ENCODE data around the gene BRICD5. TPM values are rescaled to one million over a fixed set of nuclear protein-coding genes. Genes with fewer than 3 reads are reported as not detected.

Gene BRICD5
- total RNA-seq, 1 donor from 2014 or later, result 1.4 TPM

GRCh38 chr16:2186064-2186463, 24.6 kb downstream of the BRICD5 start:
- Histone ChIP-seq H3K4me3 (no peak overlapping the region), H3K27me3 (no peaks in the 10 kb centered on the region), H3K27ac (no peak overlapping the region), H3K4me1 (no peaks in the 10 kb centered on the region), H3K36me3 (no peaks in the 10 kb centered on the region), H3K9me3 (no peaks in the 10 kb centered on the region)
- TF ChIP-seq CTCF (IDR thresholded peaks at IDR 0.05), result no peak
- DNase-seq (ENCODE audit: low spot score in 2 of 2), result no peak
- intact Hi-C loops (cut with DNase I), result no loop called here

- no peak overlapping the region for H3K27ac ChIP-seq
- H3K36me3 ChIP-seq, result no peaks in the 10 kb centered on the region
- no peak for DNase-seq (ENCODE audit: low spot score in 2 of 2)
- TF ChIP-seq CTCF (IDR thresholded peaks at IDR 0.05), result no peak
- H3K4me3 ChIP-seq, result no peak overlapping the region
- no peaks in the 10 kb centered on the region for H3K4me1 ChIP-seq
- no peaks in the 10 kb centered on the region for H3K27me3 ChIP-seq
- intact Hi-C loops (cut with DNase I), result no loop called here
- no peaks in the 10 kb centered on the region for H3K9me3 ChIP-seq
These were observed 25.7 kb downstream of the BRICD5 start for GRCh38 chr16:2184962-2185361.

- intact Hi-C loops (cut with DNase I), result no loop called here
These were observed 26.3 kb downstream of the BRICD5 start for GRCh38 chr16:2184346-2184745.

GRCh38 chr16:2183671-2184070, 27.0 kb downstream of the BRICD5 start:
- H3K4me1 ChIP-seq, result no peaks in the 10 kb centered on the region
- no peaks in the 10 kb centered on the region for H3K9me3 ChIP-seq
- DNase-seq (ENCODE audit: low spot score in 2 of 2), result no peak
- intact Hi-C loops (cut with DNase I), result no loop called here
- no peak for TF ChIP-seq CTCF (IDR thresholded peaks at IDR 0.05)
- no peaks in the 10 kb centered on the region for H3K27me3 ChIP-seq
- H3K36me3 ChIP-seq, result no peaks in the 10 kb centered on the region
- no peak overlapping the region for H3K4me3 ChIP-seq
- H3K27ac ChIP-seq, result no peak overlapping the region

More at GRCh38 chr16:2184346-2184745, 26.3 kb downstream of the BRICD5 start:
- Histone ChIP-seq H3K4me3 (no peak overlapping the region), H3K9me3 (no peaks in the 10 kb centered on the region), H3K4me1 (no peaks in the 10 kb centered on the region), H3K27ac (no peak overlapping the region), H3K36me3 (no peaks in the 10 kb centered on the region), H3K27me3 (no peaks in the 10 kb centered on the region)
- no peak for TF ChIP-seq CTCF (IDR thresholded peaks at IDR 0.05)
- DNase-seq (ENCODE audit: low spot score in 2 of 2), result no peak

- no peak overlapping the region for H3K4me3 ChIP-seq
- no peak for DNase-seq (ENCODE audit: low spot score in 2 of 2)
- H3K27me3 ChIP-seq, result no peaks in the 10 kb centered on the region
- intact Hi-C loops (cut with DNase I), result no loop called here
- H3K9me3 ChIP-seq, result no peaks in the 10 kb centered on the region
- peaks cover 0 to 12% of the 10 kb centered on the region in 2 donors for H3K36me3 ChIP-seq
- no peak overlapping the region for H3K27ac ChIP-seq
- no peaks in the 10 kb centered on the region for H3K4me1 ChIP-seq
- no peak for TF ChIP-seq CTCF (IDR thresholded peaks at IDR 0.05)
These were observed 28.7 kb downstream of the BRICD5 start for GRCh38 chr16:2181952-2182351.

Measured in ascending aorta (tissue), 2 donors.